ENCODE data around the gene TMC6. TPM values are rescaled to one million over a fixed set of nuclear protein-coding genes. Genes with fewer than 3 reads are reported as not detected.

Gene TMC6
- total RNA-seq, 1 experiment from 2014 or later: 97.7 TPM

- H3K4me2 ChIP-seq: no peak overlapping the region
- no TSS peak for BruUV-seq (replicated peaks)
- H3K36me3 ChIP-seq (ENCODE audit: low read depth): no peaks in the 10 kb centered on the region
- H3K9me3 ChIP-seq (ENCODE audit: insufficient read depth, low read depth): no peaks in the 10 kb centered on the region
- no peaks in the 10 kb centered on the region for H3K79me2 ChIP-seq (ENCODE audit: low read depth)
- H3K4me3 ChIP-seq: no peak overlapping the region
- H2AFZ ChIP-seq: no peak overlapping the region
- CTCF ChIA-PET: no interaction called here
- H3K9me2 ChIP-seq (ENCODE audit: insufficient read depth): no peaks in the 10 kb centered on the region
- POLR2A ChIA-PET (ENCODE audit: unreplicated experiment): interaction anchor here (0.6 to 0.7 kb wide), 2 partner anchors 8 to 1457 kb away, joined by 4 to 5 read pairs; no protein-coding TSS in a partner anchor
- no peak for DNase-seq
- no peaks in the 10 kb centered on the region for H3K27me3 ChIP-seq (ENCODE audit: insufficient read depth, low read depth)
- intact Hi-C loops (cut with micrococcal nuclease; ENCODE audit: unreplicated experiment): no loop called here
- TF ChIP-seq, protein P1, sequence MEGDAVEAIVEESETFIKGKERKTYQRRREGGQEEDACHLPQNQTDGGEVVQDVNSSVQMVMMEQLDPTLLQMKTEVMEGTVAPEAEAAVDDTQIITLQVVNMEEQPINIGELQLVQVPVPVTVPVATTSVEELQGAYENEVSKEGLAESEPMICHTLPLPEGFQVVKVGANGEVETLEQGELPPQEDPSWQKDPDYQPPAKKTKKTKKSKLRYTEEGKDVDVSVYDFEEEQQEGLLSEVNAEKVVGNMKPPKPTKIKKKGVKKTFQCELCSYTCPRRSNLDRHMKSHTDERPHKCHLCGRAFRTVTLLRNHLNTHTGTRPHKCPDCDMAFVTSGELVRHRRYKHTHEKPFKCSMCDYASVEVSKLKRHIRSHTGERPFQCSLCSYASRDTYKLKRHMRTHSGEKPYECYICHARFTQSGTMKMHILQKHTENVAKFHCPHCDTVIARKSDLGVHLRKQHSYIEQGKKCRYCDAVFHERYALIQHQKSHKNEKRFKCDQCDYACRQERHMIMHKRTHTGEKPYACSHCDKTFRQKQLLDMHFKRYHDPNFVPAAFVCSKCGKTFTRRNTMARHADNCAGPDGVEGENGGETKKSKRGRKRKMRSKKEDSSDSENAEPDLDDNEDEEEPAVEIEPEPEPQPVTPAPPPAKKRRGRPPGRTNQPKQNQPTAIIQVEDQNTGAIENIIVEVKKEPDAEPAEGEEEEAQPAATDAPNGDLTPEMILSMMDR (conservative IDR thresholded peaks at IDR 0.05): no peak
- no peak for TF ChIP-seq EZH2 (IDR thresholded peaks at IDR 0.05; ENCODE audit: low read depth)
- H3F3A ChIP-seq (ENCODE audit: insufficient read depth, low read depth): no peaks in the 10 kb centered on the region
- no peaks in the 10 kb centered on the region for H4K20me1 ChIP-seq (ENCODE audit: insufficient read depth)
- no peaks in the 10 kb centered on the region for H3K4me1 ChIP-seq (replicated peaks; ENCODE audit: insufficient read depth)
- no peak overlapping the region for H3K27ac ChIP-seq
Observed at GRCh38 chr17:78105101-78105500, 23.5 kb downstream of the TMC6 start.

DNA sequence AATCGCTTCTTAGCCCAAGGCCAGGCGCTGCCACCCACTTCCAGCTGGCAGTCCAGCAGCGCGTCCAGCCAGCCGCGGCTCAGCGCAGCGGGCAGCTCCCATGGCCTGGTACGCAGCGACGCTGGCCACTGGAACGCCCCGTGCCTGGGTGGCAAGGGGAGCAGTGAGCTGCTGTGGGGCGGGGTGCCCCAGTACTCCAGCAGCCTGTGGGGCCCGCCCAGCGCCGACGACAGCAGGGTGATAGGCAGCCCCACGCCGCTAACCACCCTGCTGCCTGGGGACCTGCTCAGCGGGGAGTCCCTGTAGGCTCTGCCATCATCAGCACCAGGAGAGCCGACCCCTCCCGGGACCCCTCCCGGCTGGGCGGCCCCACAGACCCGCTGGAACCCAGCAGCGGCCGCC, 24.0 kb downstream of the TMC6 start:
- H3F3A ChIP-seq (ENCODE audit: insufficient read depth, low read depth): no peaks in the 10 kb centered on the region
- no peaks in the 10 kb centered on the region for H3K9me3 ChIP-seq (ENCODE audit: insufficient read depth, low read depth)
- H2AFZ ChIP-seq: no peak overlapping the region
- ChIA-PET POLR2A (ENCODE audit: unreplicated experiment) (no interaction called here), CTCF (no interaction called here)
- DNase-seq: no peak
- H3K27ac ChIP-seq: no peak overlapping the region
- no peak overlapping the region for H3K4me3 ChIP-seq
- TF ChIP-seq, protein P1 (conservative IDR thresholded peaks at IDR 0.05): no peak
- TF ChIP-seq EZH2 (IDR thresholded peaks at IDR 0.05; ENCODE audit: low read depth): no peak
- no peaks in the 10 kb centered on the region for H3K27me3 ChIP-seq (ENCODE audit: insufficient read depth, low read depth)
- no TSS peak for BruUV-seq (replicated peaks)
- H3K4me2 ChIP-seq: no peak overlapping the region
- H3K36me3 ChIP-seq (ENCODE audit: low read depth): no peaks in the 10 kb centered on the region
- no peaks in the 10 kb centered on the region for H3K4me1 ChIP-seq (replicated peaks; ENCODE audit: insufficient read depth)
- intact Hi-C loops (cut with micrococcal nuclease; ENCODE audit: unreplicated experiment): no loop called here
- H3K79me2 ChIP-seq (ENCODE audit: low read depth): no peaks in the 10 kb centered on the region
- no peaks in the 10 kb centered on the region for H3K9me2 ChIP-seq (ENCODE audit: insufficient read depth)
- no peaks in the 10 kb centered on the region for H4K20me1 ChIP-seq (ENCODE audit: insufficient read depth)

- H3K9me3 ChIP-seq (ENCODE audit: insufficient read depth, low read depth): no peaks in the 10 kb centered on the region
- CTCF ChIA-PET: no interaction called here
- H3K4me3 ChIP-seq: no peak overlapping the region
- intact Hi-C loops (cut with micrococcal nuclease; ENCODE audit: unreplicated experiment): no loop called here
- H3K36me3 ChIP-seq (ENCODE audit: low read depth): no peaks in the 10 kb centered on the region
- POLR2A ChIA-PET (ENCODE audit: unreplicated experiment): no interaction called here
- no peak overlapping the region for H3K27ac ChIP-seq
- no peak for DNase-seq
- H3F3A ChIP-seq (ENCODE audit: insufficient read depth, low read depth): no peaks in the 10 kb centered on the region
- H3K4me1 ChIP-seq (replicated peaks; ENCODE audit: insufficient read depth): no peaks in the 10 kb centered on the region
- H2AFZ ChIP-seq: no peak overlapping the region
- no peaks in the 10 kb centered on the region for H3K27me3 ChIP-seq (ENCODE audit: insufficient read depth, low read depth)
- H3K4me2 ChIP-seq: no peak overlapping the region
- H3K9me2 ChIP-seq (ENCODE audit: insufficient read depth): no peaks in the 10 kb centered on the region
- no TSS peak for BruUV-seq (replicated peaks)
- H3K79me2 ChIP-seq (ENCODE audit: low read depth): no peaks in the 10 kb centered on the region
- H4K20me1 ChIP-seq (ENCODE audit: insufficient read depth): no peaks in the 10 kb centered on the region
- no peak for TF ChIP-seq EZH2 (IDR thresholded peaks at IDR 0.05; ENCODE audit: low read depth)
- TF ChIP-seq, protein P1 (conservative IDR thresholded peaks at IDR 0.05): no peak
Observed at GRCh38 chr17:78103311-78103710, 25.2 kb downstream of the TMC6 start.
